SW480 (cell line): Measurements from ENCODE around the gene MGAT4B.
"Not testable (repeated sequence)": the region's sequence is repeated elsewhere in the genome, so short reads cannot be mapped to it uniquely, and the experiment has no call there.

ENCODE experiments used
- DNase-seq: peaks from one replicate; pipeline ENCODE4 v3.0.0-alpha.2; 2016; ENCODE audit warnings: low spot score

MGAT4B gene

DNA sequence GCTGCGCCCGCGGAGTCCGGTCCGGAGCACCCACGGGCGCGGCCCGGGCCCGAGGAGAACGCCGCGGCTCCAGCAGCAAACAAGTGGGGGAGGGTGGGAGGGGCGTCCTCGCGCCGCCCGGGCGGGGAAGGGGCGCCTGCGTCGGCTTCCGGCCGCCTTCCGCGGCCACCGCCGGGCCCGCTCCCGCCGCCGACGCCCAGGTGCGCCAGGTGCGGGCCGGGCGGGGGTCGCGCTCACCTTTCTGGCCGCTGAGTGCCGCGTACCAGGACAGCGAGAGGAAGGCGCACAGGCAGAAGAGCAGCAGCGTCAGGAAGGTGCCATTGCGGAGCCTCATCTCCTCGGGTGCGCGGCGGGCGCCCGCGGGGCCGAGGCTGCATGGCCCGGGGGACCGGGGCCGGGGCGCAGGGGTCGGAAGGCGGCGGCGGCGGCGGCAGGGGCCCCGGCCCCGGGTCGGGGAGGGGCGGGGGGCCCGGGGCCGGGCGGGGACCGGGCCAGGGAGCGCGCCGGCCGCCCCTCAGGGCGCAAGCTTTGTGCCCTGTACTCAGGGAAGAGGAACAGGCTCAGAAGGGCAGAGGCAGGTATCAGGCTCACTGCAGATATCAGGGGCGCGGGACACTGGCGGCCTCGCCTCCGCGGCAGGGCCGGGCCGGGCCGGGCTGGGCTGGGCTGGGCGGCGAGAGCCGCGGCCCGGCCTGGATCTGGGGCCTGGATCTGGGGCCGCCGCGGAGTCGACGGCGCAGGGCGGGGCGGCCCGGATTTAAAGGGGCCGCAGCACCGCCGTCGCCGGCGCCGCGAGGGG is at the start of gene MGAT4B:
TSS of gene MGAT4B (minus strand) at position 617 of the 799 bp plus-strand sequence. CDS start at position 334, 283 bp downstream.
- peak; percentile 84 for DNase-seq

DNA sequence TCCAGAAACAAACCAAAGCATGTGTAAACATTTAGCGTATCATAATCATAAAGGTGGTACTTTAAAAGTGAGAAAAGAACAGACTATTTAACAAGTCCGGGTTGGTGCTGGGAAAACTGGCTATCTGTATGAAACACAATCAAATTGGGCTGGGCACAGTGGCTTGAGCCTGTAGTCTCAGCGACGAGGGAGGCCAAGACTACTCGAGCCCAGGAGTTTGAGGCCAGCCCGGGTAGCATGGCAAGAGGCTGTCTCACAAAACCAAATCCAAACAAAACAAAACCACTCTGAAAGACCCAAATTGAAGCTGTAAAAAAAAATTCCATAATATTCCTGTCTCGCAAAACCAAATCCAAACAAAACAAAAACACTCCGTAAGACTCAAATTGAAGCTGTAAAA is 47.7 kb upstream of the MGAT4B start:
- DNase-seq: no peak

DNA sequence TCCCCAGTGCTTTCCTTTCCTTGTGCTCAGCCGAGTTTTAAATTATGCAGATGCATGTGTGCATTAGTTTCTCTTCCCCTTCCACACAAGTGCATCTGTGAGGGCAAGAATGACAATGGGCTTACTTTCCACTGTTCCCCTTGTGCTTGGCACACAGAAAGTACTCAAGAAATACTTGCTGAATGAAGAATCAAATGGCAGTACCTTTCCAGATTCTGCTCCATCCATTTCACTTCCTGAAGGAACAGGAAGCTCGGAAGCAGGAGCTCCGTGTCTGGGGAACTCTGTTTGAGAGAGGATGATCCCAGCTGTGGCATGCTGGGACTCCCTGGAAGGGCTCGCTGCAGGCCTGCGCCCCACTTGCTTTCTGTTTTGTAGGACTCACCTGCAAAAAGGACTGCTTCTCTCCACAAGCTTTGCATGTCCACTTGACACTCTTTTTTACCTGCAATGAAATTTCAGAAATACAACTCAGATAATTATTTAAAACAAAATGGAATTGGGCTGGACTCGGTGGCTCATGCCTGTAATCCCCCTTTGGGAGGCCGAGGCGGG is 46.4 kb upstream of the MGAT4B start:
- no peak for DNase-seq

DNA sequence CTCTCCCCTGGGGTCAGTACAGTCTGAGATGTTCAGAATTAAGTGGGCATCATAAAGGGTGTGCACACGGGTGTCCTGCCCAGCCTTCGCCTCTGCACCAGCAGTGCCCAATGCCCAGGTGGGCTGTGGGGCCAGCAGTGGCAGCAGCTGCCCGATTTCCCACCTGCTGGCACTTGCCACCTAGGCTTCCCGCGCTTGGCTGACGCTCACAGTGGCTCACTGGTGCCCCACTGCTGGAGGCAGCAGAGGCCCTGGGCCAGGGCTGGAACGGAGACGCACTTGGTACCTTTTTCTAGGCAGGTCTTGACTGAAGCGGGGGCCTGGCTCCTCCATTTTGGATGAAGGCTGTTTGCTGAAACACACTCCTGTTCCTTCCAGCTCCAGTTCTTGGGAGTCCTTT is 35.0 kb upstream of the MGAT4B start:
- no peak for DNase-seq

DNA sequence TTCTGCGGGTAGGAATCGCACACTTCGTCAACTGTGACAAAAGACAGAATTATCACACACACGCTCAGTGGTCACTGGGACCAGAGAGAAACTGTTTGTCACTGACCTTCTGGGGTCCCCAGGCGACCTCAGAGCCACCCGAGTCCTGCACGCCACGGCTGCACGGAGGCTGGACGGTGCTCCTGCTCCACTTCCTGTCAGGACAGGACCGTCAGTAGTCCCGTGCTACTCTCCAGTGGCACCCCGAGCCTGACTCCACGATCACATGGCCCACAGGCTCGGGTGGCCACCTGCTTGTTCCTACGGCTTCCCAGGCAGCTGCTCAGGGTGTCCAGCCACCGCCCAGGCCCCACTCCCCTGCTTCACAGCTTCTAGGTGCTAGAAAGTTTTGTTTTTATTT is 34.1 kb upstream of the MGAT4B start:
- DNase-seq: no peak

DNA sequence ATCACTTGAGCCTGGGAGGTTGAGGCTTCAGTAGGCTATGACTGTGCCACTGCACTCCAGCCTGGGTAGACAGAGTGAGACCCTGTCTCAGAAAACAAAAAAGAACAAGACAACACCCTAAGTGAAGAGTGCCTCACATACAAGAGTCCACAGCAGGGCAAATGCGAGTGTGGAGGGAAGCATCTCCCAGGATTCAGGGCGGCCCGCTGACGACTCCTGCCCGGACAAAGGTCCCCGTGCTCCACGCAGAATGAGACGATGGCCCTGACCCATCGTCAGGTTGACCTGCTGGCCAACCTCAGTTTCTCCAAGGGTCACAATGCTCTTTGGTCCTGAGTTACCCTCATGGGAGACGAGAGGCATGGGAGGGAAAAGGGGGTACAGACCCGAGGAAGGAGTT is 33.7 kb upstream of the MGAT4B start:
- DNase-seq: no peak

DNA sequence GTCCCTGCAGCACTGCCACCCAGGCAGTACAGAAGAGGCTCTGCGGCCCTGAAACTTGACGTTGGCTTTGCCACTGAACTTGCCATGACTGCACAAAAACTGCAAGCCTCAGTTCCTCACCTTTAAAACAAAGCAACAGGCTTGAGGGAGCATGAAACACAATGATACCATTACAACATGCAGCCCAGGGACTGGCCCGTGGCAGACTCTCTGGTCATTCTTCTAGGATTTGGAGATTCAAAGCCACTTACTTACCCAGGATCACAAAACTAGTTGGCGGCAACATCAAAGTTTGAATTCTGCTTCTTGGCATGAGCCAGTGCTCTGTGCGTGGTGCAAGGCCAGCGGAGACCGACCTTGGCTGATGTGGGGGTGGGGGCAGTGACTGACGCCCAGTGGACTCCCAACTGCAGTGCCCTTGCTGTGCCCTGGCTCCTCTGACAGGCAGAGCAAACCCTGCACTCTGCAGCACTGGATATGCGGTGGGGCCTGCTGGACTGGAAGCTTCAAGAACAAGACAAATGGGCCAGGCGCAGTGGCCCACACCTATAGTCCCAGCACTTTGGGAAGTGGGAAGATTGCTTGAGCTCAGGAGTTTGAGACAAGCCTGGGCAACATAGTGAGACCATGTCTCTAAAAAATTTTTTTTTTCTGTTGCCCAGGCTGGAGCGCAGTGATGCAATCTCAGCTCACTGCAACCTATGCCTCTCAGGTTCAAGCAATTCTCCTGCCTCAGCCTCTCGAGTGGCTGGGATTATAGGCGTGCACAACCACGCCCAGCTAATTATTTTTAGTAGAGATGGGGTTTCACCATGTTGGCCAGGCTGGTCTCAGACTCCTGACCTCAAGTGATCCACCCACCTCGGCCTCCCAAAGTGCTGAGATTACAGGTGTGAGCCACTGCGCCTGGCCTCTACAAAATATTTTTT is 32.9 kb upstream of the MGAT4B start:
- DNase-seq: no peak

DNA sequence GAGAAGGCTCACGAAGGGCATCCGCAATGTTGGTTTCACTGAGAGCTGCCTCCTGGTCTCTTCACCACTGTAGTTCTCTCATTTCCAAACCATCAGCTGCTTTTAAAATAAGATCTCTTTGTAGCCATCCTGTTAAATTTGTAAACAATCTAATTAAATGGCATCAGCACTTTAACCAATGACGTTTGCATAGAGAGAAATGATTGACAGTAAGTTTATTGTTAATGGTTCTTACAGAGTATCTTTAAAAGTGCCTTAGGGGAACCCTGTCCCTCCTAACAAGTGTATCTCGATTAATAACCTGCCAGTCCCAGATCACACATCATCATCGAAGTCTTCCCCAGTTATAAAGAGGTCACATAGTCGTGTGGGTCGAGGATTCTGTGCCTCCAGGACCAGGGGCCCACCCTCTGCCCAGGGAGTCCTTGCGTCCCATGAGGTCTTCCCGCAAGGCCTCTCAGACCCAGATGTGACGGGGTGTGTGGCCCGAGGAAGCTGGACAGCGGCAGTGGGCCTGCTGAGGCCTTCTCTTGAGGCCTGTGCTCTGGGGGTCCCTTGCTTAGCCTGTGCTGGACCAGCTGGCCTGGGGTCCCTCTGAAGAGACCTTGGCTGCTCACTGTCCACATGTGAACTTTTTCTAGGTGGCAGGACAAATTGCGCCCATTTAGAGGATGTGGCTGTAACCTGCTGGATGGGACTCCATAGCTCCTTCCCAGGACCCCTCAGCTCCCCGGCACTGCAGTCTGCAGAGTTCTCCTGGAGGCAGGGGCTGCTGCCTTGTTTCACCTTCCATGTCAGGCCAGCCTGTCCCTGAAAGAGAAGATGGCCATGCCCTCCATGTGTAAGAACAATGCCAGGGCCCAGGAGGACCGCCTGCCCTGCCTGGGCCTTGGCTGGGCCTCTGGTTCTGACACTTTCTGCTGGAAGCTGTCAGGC is 30.7 kb upstream of the MGAT4B start:
- no peak for DNase-seq

DNA sequence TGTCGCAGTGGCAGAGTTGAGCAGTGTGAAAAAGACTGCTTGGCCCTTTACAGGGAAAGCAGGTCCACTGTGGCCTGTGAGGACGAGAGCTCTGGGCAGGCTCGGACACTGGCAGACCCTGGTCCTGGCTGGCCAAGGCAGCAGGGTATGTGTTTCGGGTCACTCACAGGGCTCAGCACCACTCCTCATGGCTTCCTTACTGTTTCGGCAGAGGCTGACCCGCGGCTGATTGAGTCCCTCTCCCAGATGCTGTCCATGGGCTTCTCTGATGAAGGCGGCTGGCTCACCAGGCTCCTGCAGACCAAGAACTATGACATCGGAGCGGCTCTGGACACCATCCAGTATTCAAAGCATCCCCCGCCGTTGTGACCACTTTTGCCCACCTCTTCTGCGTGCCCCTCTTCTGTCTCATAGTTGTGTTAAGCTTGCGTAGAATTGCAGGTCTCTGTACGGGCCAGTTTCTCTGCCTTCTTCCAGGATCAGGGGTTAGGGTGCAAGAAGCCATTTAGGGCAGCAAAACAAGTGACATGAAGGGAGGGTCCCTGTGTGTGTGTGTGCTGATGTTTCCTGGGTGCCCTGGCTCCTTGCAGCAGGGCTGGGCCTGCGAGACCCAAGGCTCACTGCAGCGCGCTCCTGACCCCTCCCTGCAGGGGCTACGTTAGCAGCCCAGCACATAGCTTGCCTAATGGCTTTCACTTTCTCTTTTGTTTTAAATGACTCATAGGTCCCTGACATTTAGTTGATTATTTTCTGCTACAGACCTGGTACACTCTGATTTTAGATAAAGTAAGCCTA is 29.8 kb upstream of the MGAT4B start:
- peak; percentile 55 for DNase-seq

DNA sequence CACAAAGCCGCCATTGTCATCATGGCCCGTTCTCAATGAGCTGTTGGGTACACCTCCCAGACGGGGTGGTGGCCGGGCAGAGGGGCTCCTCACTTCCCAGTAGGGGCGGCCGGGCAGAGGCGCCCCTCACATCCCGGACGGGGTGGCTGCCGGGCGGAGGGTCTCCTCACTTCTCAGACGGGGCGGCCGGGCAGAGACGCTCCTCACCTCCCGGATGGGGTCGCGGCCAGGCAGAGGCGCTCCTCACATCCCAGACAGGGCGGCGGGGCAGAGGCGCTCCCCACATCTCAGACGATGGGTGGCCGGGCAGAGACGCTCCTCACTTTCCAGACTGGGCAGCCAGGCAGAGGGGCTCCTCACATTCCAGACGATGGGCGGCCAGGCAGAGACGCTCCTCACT is 28.2 kb upstream of the MGAT4B start:
- not testable (repeated sequence) for DNase-seq

DNA sequence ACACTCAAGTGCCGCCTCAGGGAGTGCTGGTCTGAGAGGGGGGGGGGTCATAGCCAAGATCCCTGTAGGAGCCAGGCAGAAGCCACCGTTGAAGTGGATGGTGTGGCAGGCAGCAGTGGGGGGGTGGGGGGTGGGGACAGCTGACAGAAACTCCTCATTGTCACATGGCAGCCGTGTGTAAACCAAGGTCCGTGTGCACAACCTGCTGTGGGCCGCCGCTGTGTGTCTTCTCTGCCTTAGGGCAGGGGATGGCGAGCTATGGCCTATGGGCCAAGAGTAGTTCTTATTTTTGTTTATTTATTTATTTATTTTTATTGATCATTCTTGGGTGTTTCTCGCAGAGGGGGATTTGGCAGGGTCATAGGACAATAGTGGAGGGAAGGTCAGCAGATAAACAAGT is 27.5 kb upstream of the MGAT4B start:
- DNase-seq: no peak

DNA sequence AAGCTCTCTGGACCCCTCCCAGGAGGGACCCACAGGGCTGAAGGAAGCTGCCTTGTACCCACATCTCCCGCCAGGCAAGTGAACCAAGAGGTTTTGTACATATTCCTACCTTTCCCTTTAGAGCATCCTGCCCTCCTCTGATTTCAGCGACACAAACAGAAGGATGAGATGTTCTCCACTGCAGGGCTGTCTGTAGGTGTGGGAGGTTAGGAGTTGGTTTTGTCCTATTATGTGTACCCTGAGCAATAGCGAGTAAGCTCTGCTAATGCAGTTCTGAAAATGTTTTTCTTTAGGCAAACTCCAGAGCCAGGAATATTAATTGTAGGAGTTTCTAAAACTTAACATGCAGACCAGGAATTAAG is 27.0 kb upstream of the MGAT4B start:
- no peak for DNase-seq

DNA sequence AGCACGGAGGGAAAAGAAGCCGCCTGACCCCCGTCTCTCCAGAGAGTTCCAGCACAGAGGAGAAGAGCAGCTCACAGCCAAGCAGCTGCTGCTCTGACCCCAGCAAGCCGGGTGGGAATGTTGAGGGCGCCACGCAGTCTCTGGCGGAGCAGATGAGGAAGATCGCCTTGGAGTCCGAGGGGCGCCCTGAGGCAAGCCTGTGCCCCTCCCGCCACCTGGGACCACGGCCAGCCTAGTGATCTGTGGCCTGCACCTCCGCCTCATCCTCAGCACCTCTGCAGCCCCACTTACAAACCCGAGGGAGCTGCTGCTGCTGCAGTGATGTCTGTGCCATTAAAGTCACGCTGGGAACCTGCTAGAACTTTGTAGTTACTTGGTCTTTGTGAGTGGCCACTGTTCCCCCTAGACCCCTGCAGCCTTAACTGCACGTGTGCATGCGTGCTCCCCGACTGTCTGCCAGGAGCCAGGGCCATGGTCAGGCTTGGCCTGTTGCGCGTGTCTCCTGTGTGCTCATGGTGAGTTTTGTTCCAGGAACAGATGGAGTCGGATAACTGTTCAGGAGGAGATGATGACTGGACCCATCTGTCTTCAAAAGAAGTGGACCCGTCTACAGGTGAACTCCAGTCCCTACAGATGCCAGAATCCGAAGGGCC is 26.5 kb upstream of the MGAT4B start:
- DNase-seq: no peak

DNA sequence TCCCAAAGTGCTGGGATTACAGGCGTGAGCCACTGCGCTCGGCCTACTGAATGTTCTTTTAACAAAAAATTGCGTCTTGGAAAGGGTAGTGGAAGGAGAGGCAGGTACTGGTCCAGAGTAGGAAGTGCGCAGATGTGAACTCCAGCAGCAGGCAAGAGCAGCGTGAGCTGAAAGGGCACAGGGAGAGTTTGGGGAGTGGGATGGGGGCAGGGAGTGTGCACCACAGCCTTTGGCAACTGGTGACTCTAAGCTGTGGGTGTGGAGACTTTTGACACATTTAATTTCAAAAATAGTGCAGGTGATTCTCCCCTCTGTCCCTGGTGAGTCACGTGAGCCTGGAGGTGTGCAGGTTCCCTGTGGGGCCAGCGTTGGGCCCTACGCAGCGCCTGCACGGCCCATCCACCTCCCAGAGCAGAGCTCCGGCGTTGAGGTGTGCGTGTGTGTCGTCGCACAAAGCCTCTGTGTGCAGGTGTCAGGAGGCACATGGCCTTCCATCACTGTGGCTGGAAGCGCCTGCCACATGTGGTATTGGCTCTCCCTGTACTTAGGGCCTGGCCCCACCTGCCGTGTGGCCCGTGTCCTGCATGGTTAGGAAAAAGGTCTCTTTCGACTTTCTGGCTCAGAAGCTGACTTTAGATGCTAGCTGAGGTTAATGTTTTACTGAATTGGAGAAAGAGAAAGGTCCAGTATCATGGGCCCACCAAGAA is 25.5 kb upstream of the MGAT4B start:
- DNase-seq: no peak

DNA sequence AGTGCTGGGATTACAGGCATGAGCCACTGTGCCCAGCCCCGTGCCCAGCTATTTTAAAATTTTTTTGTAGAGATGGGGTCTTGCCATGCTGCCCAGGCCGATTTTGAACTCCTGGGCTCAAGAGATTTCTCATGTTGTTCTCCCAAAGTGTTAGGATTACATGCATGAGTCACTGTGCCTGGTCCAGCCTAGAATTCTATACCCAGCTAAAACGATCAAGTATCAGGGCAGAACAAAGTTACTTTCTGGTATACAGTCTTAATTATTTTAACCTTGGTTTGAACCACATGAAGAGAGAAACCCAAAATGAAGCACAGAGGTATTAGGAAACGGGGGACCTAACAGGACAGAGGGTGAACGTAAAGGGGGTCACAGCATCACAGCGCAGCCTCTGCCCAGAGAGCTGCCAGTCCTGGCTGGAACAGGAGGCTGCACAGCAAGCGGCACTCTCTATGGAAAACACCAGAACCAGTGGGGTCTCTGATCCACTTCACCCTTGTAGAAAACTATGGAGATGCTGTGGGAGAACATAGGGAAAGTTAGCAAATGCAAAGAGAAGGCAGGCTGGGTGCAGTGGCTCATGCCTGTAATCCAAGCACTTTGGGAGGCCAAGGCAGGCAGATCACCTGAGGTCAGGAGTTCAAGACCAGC is 24.3 kb upstream of the MGAT4B start:
- no peak for DNase-seq

DNA sequence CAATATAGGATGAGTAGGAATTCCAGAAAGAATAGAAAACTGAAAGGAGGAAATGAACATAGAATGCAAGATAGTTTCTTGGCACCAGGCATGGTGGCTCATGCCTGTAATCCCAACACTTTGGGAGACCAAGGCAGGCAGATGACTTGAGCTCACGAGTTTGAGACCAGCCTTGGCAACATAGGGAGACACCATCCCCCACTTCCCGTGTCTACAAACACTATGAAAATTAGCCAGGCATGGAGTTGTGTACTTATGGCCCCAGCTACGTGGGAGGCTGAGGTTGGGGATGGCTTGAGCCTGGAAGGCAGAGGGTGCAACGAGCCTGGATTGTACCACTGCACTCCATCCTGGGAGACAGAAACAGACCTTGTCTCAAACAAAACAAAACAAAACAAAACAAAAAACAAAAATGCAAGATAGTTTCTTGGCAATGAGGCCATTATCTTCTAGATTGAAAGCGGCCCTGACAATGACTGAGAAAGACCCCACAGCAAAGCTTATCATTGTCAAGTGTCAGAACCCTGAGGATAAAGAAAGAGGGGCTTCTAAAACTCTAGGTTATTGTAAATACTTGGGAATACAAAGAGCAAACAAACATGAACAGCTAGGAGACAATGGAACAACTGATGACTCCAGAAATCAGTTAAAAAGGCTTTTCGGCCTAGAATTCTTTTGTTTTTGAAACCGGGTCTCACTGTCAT is 23.2 kb upstream of the MGAT4B start:
- no peak for DNase-seq

DNA sequence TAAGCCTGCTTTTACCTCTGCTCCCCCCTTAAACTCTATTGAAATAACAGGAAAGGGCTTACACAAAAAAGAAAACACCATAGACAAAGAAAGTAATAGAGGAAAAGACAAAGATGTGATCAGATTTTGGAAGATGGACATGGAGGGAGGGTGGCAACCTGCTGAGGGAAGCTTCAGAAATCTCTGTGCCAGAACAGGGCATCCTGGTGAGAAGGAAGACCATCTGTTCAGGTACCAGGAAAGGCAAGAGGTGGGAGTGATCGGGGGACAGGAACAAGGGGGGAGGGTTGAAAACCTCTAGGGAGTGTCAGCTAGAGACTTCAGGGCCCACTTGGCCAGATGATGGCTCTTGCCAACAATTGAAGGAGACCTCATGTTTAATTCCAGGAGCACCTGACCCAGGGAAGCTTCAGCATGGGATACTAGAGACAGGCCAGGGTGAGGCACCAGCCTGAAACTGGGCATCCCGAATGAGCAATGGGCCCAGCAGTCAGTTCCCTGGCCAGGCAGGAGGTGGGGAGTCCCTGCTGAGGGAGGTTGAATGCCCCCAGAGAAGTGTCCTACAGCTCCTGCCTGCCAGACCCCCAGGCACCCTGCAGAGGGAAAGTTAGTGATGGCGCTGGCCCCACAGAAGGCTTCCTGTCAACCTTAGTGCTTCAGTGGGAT is 22.2 kb upstream of the MGAT4B start:
- DNase-seq: no peak

DNA sequence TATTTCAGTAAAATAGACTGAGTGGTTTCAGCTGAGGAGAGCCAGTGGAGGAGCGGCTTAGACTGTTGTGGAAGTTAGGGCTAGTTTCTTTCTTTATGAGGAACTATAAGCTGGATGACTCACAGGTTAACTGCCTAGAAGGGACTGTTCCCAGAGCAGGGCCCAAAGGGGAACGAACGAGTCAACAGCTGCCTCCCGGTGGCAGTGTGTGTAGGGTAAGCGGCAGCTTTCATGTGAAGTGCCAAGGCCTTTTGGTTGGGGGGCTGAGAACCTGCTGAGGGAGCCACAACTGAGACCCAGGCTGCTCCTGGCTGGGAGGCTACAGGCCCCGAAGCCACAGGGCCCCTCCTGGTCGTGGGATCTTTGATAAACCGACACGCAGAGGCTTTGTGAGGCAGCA is 21.0 kb upstream of the MGAT4B start:
- peak; percentile 51 for DNase-seq
